Heart left ventricle (tissue), 16 donors: Measurements from ENCODE around the gene NEUROD6. TPM values are rescaled to one million over a fixed set of nuclear protein-coding genes. Genes with fewer than 3 reads are reported as not detected.

ENCODE experiments used
- ATAC-seq, 4 donors: fragments of 200-7000 bp; cut with Tn5 transposase; one replicate each; pipeline ENCODE4 v1.9.1; 2020 to 2022; ENCODE audit warnings: moderate library complexity in 4 of 4, mild to moderate bottlenecking in 3 of 4, moderate number of reproducible peaks in 1 of 4
- DNase-seq, 5 donors: peaks; one replicate each; pipeline ENCODE4 v3.0.0-alpha.2; 2020
- H3K27ac ChIP-seq, 12 donors: fragments of 200-600 bp; sonication (generic) in 4 of 12; one replicate each; pipeline versions ENCODE4 v1.5.0 to v1.8.0; 2016 to 2022; ENCODE audit warnings: mild to moderate bottlenecking in 2 of 12
- H3K27me3 ChIP-seq, 9 donors: fragments of 200-600 bp; sonication (generic) in 2 of 9; one replicate each; pipeline versions ENCODE4 v1.5.1 to v1.8.0; 2016 to 2022; ENCODE audit warnings: mild to moderate bottlenecking in 3 of 9
- H3K36me3 ChIP-seq, 9 donors: fragments of 200-600 bp; sonication (generic) in 2 of 9; one replicate each; pipeline versions ENCODE4 v1.5.0 to v1.8.0; 2018 to 2022; ENCODE audit warnings: mild to moderate bottlenecking in 2 of 9
- H3K4me1 ChIP-seq, 12 donors: fragments of 200-600 bp; sonication (generic) in 4 of 12; one replicate each; pipeline versions ENCODE4 v1.5.0 to v1.8.0; 2016 to 2022; ENCODE audit warnings: mild to moderate bottlenecking in 3 of 12
- H3K4me3 ChIP-seq, 12 donors: fragments of 200-600 bp; sonication (generic) in 4 of 12; one replicate each; pipeline versions ENCODE4 v1.5.0 to v1.8.0; 2017 to 2022; ENCODE audit warnings: mild to moderate bottlenecking in 9 of 12, moderate library complexity in 4 of 12
- H3K9me3 ChIP-seq, 12 donors: fragments of 200-600 bp; sonication (generic) in 4 of 12; one replicate each; pipeline versions ENCODE4 v1.5.0 to v1.8.0; 2016 to 2022; ENCODE audit warnings: mild to moderate bottlenecking in 1 of 12
- CTCF ChIP-seq, 12 donors: fragments of 200-600 bp; sonication (generic) in 4 of 12; IDR thresholded peaks; one replicate each; pipeline versions ENCODE4 v1.5.0 to v1.8.0; 2018 to 2022; ENCODE audit warnings: antibody characterized with exemption in 12 of 12, mild to moderate bottlenecking in 5 of 12
- POLR2A ChIP-seq, 2 donors: fragments of 450-650 bp; IDR thresholded peaks; one replicate each; pipeline ENCODE4 v1.6.1; 2017; ENCODE audit warnings: antibody characterized with exemption in 2 of 2, mild to moderate bottlenecking in 2 of 2, moderate library complexity in 2 of 2
- WGBS, 4 donors: extraction: QIAGEN DNeasy Blood & Tissue Kit in 2 of 4; methylation state at CpG; one replicate each; pipeline versions ENCODE4 v1.1.5 to v1.1.7; 2013 to 2018; 5-methylcytosine and 5-hydroxymethylcytosine counted together
- intact Hi-C, 10 donors: fragments of 100-400 bp; cut with DNase I; formaldehyde crosslinking; loops; one replicate each; pipeline versions ENCODE4 v1.11.1 to v1.14.2; 2022
- long read RNA-seq, 3 donors: library from polyadenylated mRNA; unstranded; transcript quantifications; one replicate each; pipeline ENCODE4 v2.0.0, GENCODE V29; 2020 to 2021
- polyA plus RNA-seq, 2 donors: library from polyadenylated mRNA; stranded (reverse); fragments of 200-250 nt; gene quantifications; one replicate each; pipeline ENCODE4 v1.2.3, GENCODE V29; 2013
- total RNA-seq, 9 donors: library from RNA; depleted of rRNA in 2 of 9; stranded (reverse); fragments of >200 nt in 2 of 9; fragmentation: NEBNext Ultra II Directional in 3 of 9; extraction: Animal tissue kit (Norgen Biotek cat#: 25700) in 3 of 9; gene quantifications; one replicate each; pipeline versions ENCODE4 v1.1.0 to v1.2.4, GENCODE V29; 2016 to 2023
- donor health status: ischemic (EF 13 %, LVEDD 7.1; RV severe dilation, severe dysfunction).
- donor health status: healthy with polysubstance abuse.
- donor health status: DM: no; HTN: yes; CAD: no.
- donor health status: DM: no; HTN: no; CAD: no.
- donor health status: ischemic (EF 25% LVEDD 6.9; RV normal size, moderate dysfunction).
- donor health status: ischemic (EF 25% LVEDD 5.7; RV mildly dilated, moderate dysfunction).
- donor health status: healthy.
- donor health status: DM: yes; HTN: yes; CAD: no.
- donor health status: ischemic (EF 35%, LVEDD 5.7; RV mildly dilated, moderate dysfunction).
- donor health status: nonischemic (EF 11% LVEDD 7.7; RV severe dilation, severe dysfunction).
- donor health status: DM: yes; HTN: yes; CAD: no.
- donor health status: PGD.
- donor health status: ischemic (EF 29% LVEDD 5.4; RV normal size, mild dysfunction).
- donor health status: nonischemic (EF 23%, LVEDD 6.1; RV moderate dilation, normal function).

Gene NEUROD6
- not detected for total RNA-seq
- not detected for polyA plus RNA-seq
- long read RNA-seq, donor 1, result 0 reads
- long read RNA-seq, donor 2, result 0 reads
- long read RNA-seq, donor 3, result 0 reads

GRCh38 chr7:31340603-31341002 lies at the start of gene NEUROD6:
Gene NEUROD6 (minus strand): TSS chr7:31340726. CDS start chr7:31339268, 1,458 bp downstream.
- DNase-seq (no peak), ATAC-seq (no peak)
- Histone ChIP-seq H3K4me1 (peaks cover 0 to 12% (median 0%) of the 10 kb centered on the region in 12 donors), H3K27me3 (peaks cover 9 to 74% (median 39%) of the 10 kb centered on the region in 9 donors), H3K4me3 (no peak within 1 kb of the TSS), H3K36me3 (no peaks in the 10 kb centered on the region), H3K27ac (no peak within 1 kb of the TSS), H3K9me3 (no peaks in the 10 kb centered on the region)
- TF ChIP-seq POLR2A (IDR thresholded peaks at IDR 0.05) (no peak), CTCF (IDR thresholded peaks at IDR 0.05) (no peak)
- intact Hi-C loops, result no loop called here
- 69 to 75% (median 73%) methylated on average over 6 of the region's 6 CpGs for WGBS, 4 donors

GRCh38 chr7:31384466-31384865 lies 43.9 kb upstream of the NEUROD6 start:
- H3K4me3 ChIP-seq, result no peak overlapping the region
- no peaks in the 10 kb centered on the region for H3K4me1 ChIP-seq
- TF ChIP-seq CTCF (IDR thresholded peaks at IDR 0.05) (no peak), POLR2A (IDR thresholded peaks at IDR 0.05) (no peak)
- no peaks in the 10 kb centered on the region for H3K9me3 ChIP-seq
- DNase-seq, result no peak
- no peaks in the 10 kb centered on the region for H3K27me3 ChIP-seq
- ATAC-seq, result no peak
- 21 to 50% (median 43%) methylated on average over 4 of the region's 4 CpGs for WGBS, 4 donors
- no peaks in the 10 kb centered on the region for H3K36me3 ChIP-seq
- no peak overlapping the region for H3K27ac ChIP-seq
- intact Hi-C loops, result no loop called here

- H3K27me3 ChIP-seq, result no peaks in the 10 kb centered on the region
- no peak overlapping the region for H3K27ac ChIP-seq
- H3K9me3 ChIP-seq, result no peaks in the 10 kb centered on the region
- intact Hi-C loops, result no loop called here
- no peak for DNase-seq
- no peak for ATAC-seq
- WGBS, 4 donors, result 63 to 80% (median 71%) methylated on average over 2 of the region's 2 CpGs
- no peaks in the 10 kb centered on the region for H3K4me1 ChIP-seq
- H3K36me3 ChIP-seq, result no peaks in the 10 kb centered on the region
- no peak overlapping the region for H3K4me3 ChIP-seq
- TF ChIP-seq POLR2A (IDR thresholded peaks at IDR 0.05), result no peak
- TF ChIP-seq CTCF (IDR thresholded peaks at IDR 0.05), result no peak
These were observed 42.2 kb upstream of the NEUROD6 start for GRCh38 chr7:31382722-31383121.

GRCh38 chr7:31373337-31374289 lies 33.1 kb upstream of the NEUROD6 start:
- no peaks in the 10 kb centered on the region for H3K36me3 ChIP-seq
- ATAC-seq, result peak in 2 of 4 donors; percentile 38 to 60
- H3K27ac ChIP-seq, result no peak overlapping the region
- DNase-seq, result no peak
- peak in 11 of 12 donors; percentile 22 to 59 (median 46) for TF ChIP-seq CTCF (IDR thresholded peaks at IDR 0.05)
- no peak for TF ChIP-seq POLR2A (IDR thresholded peaks at IDR 0.05)
- H3K4me3 ChIP-seq, result no peak overlapping the region
- H3K4me1 ChIP-seq, result no peaks in the 10 kb centered on the region
- H3K9me3 ChIP-seq, result no peaks in the 10 kb centered on the region
- 67 to 73% (median 69%) methylated on average over 12 of the region's 12 CpGs for WGBS, 4 donors
- H3K27me3 ChIP-seq, result peaks cover 0 to 38% (median 0%) of the 10 kb centered on the region in 9 donors
- intact Hi-C loops, result loop anchor here in 2 of 10 donors (10.0 kb wide), 1 partner anchor 261 kb away; no protein-coding TSS in a partner anchor
